NCI-H187 treated with DMSO at 0.1 percent for 48 hours (cell line): ENCODE results near the gene PRKN.

Experiments used
- DNase-seq: peaks from one replicate; lab custom pipeline; 2025; lab: John Stamatoyannopoulos, UW

PRKN gene

GRCh38 chr6:162675503-162675902, 52.1 kb downstream of the PRKN start:
- DNase-seq, result no peak

- DNase-seq, result no peak
Measured at GRCh38 chr6:162674452-162674851, 53.1 kb downstream of the PRKN start.

GRCh38 chr6:162671580-162672165, 55.9 kb downstream of the PRKN start:
- DNase-seq, result no peak

GRCh38 chr6:162670345-162670744, 57.2 kb downstream of the PRKN start:
- DNase-seq, result no peak

GRCh38 chr6:162666246-162666645, 61.3 kb downstream of the PRKN start:
- DNase-seq, result no peak

- DNase-seq, result no peak
Measured at GRCh38 chr6:162653808-162654207, 73.8 kb downstream of the PRKN start.

GRCh38 chr6:162651505-162651904, 76.1 kb downstream of the PRKN start:
- no peak for DNase-seq

- no peak for DNase-seq
Measured at GRCh38 chr6:162649271-162649670, 78.3 kb downstream of the PRKN start.

- no peak for DNase-seq
Measured at GRCh38 chr6:162644153-162644552, 83.4 kb downstream of the PRKN start.

- no peak for DNase-seq
Measured at GRCh38 chr6:162640756-162641155, 86.8 kb downstream of the PRKN start.

- DNase-seq, result no peak
Measured at GRCh38 chr6:162639951-162640350, 87.6 kb downstream of the PRKN start.

- DNase-seq, result no peak
Measured at GRCh38 chr6:162638931-162639574, 88.5 kb downstream of the PRKN start.

- no peak for DNase-seq
Measured at GRCh38 chr6:162637317-162637716, 90.2 kb downstream of the PRKN start.

GRCh38 chr6:162636167-162636566, 91.4 kb downstream of the PRKN start:
- no peak for DNase-seq

- DNase-seq, result no peak
Measured at GRCh38 chr6:162631546-162631945, 96.0 kb downstream of the PRKN start.

- DNase-seq, result no peak
Measured at GRCh38 chr6:162630069-162630468, 97.5 kb downstream of the PRKN start.

- DNase-seq, result no peak
Measured at GRCh38 chr6:162627825-162628224, 99.7 kb downstream of the PRKN start.

- no peak for DNase-seq
Measured at GRCh38 chr6:162627362-162627761, 100.2 kb downstream of the PRKN start.

GRCh38 chr6:162626869-162627268, 100.7 kb downstream of the PRKN start:
- no peak for DNase-seq

- no peak for DNase-seq
Measured at GRCh38 chr6:162625846-162626540, 101.6 kb downstream of the PRKN start.

GRCh38 chr6:162622572-162622971, 105.0 kb downstream of the PRKN start:
- no peak for DNase-seq

- DNase-seq, result no peak
Measured at GRCh38 chr6:162621246-162621645, 106.3 kb downstream of the PRKN start.

GRCh38 chr6:162620073-162620472, 107.5 kb downstream of the PRKN start:
- DNase-seq, result no peak
